ENCODE data around the gene HPCAL1.

DNA sequence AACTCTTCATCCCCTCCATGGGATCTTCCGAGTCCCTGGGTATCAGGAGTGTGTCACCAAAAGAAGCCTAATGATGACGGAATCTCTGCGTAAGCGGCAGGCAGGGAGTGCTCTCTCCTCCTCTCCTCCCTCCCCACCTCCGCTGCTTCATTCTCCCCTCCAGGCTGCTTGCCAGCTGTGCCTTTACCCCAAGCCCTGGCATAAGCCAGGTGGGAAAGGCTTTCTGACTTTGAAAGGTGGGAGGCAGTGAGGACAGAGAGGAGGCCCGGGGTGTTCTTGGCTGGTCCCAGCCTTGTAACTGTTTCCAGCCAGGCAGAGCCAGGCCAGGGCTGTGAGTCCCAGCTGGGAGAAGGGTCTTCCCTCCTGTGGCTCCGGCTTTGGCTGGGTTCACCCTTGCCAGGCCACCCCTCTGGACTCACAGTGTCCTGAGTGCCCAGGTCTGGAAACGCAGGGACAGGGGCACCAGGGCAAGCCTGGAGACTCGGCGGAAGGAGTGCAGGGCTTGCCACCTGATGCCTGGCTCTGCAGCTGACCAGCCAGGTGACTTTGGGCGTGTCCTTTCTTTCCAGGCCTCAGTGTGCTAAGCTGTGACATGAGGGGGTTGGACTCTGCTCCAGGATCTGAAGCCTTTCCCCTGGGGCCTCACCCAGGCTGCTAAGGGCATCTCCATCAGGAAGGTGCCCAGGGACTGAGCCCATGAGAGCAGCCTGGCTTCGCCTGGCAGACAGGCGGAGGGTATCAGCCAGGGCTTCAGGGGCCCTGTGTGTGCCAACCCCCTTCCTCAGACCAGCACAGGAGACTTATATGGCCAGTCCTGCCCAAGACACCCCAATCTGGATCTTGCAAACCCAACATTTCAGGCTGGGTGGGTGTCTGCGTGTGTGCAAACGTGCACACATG lies 32.7 kb upstream of the HPCAL1 start:
- TF ChIP-seq POLR2A (IDR thresholded peaks at IDR 0.05; ENCODE audit: low read depth, low read length) (no peak), CTCF (conservative IDR thresholded peaks at IDR 0.05; ENCODE audit: low read depth, low read length) (no peak), SMC3 (IDR thresholded peaks at IDR 0.05; ENCODE audit: low read depth, low read length) (no peak), RFX5 (IDR thresholded peaks at IDR 0.05; ENCODE audit: low read depth, low read length) (no peak), MXI1 (IDR thresholded peaks at IDR 0.05; ENCODE audit: borderline replicate concordance, low read depth, low read length) (no peak), RAD21 (IDR thresholded peaks at IDR 0.05; ENCODE audit: low read length) (no peak), MAFK (IDR thresholded peaks at IDR 0.05; ENCODE audit: low read depth, low read length) (no peak), NFE2L2 (IDR thresholded peaks at IDR 0.05; ENCODE audit: low read depth, low read length) (no peak), RCOR1 (IDR thresholded peaks at IDR 0.05; ENCODE audit: insufficient replicate concordance, low read length) (no peak), CEBPB (IDR thresholded peaks at IDR 0.05; ENCODE audit: low read depth, low read length) (no peak)
- TF ChIP-seq, protein P1, sequence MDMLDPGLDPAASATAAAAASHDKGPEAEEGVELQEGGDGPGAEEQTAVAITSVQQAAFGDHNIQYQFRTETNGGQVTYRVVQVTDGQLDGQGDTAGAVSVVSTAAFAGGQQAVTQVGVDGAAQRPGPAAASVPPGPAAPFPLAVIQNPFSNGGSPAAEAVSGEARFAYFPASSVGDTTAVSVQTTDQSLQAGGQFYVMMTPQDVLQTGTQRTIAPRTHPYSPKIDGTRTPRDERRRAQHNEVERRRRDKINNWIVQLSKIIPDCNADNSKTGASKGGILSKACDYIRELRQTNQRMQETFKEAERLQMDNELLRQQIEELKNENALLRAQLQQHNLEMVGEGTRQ (IDR thresholded peaks at IDR 0.05; ENCODE audit: low read depth, low read length) = no peak
